Ecto neural progenitor cell (in vitro differentiated cells): Measurements from ENCODE around the gene PPP2R2C.

Experiments
- DNase-seq: peaks from one replicate; pipeline ENCODE4 v3.0.0-alpha.2; 2018; ENCODE audit warnings: low spot score

The PPP2R2C gene

DNA sequence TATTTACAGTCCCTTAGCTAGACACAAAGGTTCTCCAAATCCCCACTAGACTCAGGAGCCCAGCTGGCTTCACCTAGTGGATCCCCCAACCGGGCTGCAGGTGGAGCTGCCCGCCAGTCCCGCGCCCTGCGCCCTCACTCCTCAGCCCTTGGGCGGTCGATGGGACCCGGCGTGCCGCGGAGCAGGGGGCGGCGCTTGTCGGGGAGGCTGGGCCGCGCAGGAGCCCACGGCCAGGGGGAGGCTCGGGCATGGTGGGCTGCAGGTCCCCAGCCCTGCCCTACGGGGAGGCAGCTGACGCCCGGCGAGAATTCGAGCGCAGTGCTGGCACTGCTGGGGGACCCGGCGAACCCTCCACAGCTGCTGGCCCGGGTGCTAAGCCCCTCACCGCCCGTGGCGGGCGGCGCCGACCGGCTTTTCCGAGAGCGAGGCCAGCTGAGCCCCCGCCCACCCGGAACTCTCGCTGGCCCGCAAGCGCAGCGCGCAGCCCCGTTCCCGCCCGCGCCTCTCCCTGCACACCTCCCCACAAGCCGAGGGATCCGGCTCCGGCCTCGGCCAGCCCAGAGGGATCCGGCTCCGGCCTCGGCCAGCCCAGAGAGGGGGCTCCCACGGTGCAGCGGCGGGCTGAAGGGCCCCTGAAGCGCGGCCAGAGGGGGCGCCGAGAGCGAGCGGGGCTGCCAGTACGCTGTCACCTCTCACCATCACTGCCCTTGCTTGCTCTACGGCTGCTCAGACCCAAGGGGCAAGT, 163.3 kb downstream of the PPP2R2C start:
- DNase-seq: peak; percentile 81

DNA sequence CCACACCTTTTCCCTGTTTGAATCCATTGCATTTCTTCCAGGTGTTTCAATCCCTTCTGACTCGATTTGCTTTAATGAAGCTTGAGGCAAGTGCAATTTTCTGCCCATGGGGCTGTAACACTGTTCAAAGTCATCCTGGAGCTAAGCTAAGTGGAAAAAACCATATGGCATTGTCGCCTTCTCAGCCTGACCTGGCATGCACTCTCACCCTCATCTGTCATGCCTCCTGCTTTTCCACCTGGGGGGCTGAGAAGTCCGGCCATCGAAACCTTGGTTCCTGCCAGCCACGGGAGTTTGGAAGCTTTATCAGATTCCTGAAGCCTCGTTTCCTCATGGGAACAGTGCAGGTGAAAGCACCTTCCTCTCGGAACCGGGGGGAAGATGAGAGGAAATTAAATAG, 164.5 kb downstream of the PPP2R2C start:
- no peak for DNase-seq

DNA sequence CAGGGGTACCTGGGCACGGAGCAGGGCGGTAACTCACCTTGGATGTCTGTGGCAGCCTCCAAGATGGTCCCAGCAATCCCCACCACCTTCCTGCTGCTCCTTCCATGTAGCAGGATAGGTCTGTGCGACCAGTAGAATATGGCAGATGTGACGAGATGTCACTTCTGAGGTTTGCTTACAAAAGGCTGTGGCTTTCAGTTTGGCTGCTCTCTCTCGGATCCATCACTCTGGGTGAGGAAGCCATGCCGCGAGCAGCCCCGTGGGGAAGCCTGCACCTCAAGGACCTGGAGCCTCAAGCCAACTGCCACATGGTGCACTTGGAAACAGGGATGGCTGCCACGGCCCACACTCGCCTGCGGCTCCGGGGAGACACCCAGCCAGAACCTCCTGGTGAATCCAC, 165.2 kb downstream of the PPP2R2C start:
- DNase-seq: no peak

DNA sequence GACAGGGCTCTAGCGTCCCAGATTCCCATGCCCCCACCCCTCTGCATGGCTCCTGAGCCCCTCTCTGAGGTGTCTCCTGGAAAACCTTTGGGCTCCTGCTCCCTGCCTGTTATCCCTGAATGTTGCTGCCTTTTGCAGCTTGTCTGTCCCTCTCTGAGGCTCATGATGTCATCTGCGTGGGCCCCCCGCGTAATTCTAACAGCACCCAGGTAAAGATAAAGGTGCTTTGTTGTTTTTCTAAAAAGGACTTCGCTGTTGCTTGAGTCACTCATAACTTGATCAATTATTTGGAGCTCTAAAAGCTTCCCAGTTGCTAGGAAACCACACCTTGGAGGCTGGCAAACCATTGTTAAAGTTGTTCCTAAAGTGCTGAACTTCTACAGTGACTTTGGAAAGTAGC, 166.1 kb downstream of the PPP2R2C start:
- DNase-seq: no peak

DNA sequence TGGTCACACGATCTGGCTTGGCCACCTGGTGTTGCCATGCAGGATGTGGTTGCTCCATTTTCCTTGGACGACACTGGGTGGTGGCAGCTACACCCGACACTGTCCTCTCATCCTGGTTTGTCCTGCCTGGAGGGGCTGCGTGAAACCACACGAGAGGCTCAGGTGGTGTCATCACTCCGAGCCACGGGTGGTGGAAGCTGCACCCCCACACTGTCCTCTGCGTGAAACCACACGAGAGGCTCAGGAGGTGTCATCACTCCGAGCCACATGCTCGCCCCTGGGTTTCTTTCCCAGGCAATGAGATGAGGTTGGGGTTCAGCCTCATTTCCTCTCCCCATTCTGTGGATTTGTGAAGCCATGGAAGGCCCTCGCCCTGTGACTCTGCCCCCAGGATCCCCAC, 168.5 kb downstream of the PPP2R2C start:
- no peak for DNase-seq

DNA sequence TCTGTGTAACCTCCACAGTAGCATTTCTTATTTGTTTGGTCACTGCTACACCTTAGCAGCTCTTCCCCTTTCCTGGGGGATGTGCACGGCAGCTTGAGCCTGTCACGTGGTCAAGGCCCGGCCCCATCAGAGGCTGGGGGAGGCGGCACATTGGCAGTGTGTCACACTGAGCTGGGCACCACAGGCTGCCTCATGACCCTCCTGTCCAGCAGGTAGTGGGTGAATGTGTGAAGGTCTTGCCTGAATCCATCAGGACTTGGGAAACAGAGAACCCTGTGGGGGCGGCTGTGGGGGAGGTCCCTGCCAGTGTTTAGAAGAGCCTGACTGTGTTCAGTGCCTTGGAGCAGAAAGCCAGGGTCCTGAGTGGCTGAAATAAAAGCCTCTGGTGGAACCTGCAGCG, 169.5 kb downstream of the PPP2R2C start:
- no peak for DNase-seq

DNA sequence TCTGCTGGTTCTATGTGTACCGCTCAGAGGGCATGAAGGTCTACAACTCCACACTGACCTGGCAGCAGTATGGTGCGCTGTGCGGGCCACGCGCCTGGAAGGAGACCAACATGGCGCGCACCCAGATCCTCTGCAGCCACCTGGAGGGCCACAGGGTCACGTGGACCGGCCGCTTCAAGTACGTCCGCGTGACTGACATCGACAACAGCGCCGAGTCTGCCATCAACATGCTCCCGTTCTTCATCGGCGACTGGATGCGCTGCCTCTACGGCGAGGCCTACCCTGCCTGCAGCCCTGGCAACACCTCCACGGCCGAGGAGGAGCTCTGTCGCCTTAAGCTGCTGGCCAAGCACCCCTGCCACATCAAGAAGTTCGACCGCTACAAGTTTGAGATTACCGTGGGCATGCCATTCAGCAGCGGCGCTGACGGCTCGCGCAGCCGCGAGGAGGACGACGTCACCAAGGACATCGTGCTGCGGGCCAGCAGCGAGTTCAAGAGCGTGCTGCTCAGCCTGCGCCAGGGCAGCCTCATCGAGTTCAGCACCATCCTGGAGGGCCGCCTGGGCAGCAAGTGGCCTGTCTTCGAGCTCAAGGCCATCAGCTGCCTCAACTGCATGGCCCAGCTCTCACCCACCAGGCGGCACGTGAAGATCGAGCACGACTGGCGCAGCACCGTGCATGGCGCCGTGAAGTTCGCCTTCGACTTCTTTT, 170.5 kb downstream of the PPP2R2C start:
- DNase-seq: no peak

DNA sequence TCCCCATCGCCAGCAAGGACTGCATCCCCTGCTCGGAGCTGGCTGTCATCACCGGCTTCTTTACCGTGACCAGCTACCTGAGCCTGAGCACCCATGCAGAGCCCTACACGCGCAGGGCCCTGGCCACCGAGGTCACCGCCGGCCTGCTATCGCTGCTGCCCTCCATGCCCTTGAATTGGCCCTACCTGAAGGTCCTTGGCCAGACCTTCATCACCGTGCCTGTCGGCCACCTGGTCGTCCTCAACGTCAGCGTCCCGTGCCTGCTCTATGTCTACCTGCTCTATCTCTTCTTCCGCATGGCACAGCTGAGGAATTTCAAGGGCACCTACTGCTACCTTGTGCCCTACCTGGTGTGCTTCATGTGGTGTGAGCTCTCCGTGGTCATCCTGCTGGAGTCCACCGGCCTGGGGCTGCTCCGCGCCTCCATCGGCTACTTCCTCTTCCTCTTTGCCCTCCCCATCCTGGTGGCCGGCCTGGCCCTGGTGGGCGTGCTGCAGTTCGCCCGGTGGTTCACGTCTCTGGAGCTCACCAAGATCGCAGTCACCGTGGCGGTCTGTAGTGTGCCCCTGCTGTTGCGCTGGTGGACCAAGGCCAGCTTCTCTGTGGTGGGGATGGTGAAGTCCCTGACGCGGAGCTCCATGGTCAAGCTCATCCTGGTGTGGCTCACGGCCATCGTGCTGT, 171.2 kb downstream of the PPP2R2C start:
- DNase-seq: no peak

DNA sequence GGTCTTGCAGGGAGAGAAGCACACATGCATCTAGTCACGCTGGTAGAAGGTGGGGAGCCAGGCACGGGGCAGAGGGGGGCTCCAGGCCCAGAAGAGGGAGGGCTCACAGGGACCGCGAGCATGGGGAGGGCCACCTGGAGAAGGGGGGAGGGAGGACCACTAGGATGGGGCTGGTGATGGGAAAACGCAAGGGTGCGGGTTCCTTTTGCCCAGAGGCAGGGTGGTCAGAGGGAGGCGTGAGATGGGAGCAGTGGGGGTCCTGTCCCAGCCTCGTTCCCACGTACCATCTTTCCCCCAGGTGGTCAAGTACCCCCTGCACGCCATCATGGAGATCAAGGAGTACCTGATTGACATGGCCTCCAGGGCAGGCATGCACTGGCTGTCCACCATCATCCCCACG, 172.1 kb downstream of the PPP2R2C start:
- DNase-seq: no peak

DNA sequence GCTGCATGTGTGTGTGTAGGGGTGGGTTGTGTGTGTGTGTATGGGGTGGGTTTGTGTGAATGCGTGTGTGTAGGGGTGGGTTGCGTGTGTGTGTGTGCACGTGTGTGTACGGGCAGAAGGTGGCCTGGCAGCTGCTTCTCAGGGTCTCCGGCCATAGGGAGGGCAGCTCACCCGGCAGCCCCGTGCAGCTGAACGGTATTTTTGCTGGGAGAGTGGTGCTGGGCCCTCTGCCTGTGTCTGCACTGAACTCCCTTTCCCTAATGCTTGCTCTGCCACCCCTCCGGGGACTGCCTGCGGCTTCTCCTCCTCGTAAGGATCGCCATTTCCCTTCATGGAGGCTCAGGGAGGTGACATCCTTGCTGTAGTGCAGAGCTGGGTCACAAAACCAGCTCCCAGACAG, 172.5 kb downstream of the PPP2R2C start:
- no peak for DNase-seq

DNA sequence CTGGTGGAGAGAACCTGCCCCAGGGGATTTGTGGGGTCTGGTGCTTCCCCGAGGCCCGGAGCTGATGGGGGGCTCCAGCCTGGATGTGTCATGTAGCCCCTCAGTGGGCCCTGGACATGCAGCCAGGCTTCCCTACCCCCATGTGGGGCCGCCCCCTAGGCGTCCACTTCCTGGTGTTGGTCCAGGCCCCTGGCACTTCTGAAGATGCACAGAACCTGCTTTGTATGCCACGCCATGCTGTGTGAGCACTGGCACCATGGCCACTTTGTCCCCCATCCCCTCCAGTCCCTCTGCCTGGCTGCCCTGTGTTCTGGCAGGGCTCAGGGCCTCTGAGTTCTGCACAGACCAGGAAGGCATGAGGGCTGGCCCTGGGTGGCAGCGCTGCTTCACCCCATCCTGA, 173.6 kb downstream of the PPP2R2C start:
- no peak for DNase-seq

DNA sequence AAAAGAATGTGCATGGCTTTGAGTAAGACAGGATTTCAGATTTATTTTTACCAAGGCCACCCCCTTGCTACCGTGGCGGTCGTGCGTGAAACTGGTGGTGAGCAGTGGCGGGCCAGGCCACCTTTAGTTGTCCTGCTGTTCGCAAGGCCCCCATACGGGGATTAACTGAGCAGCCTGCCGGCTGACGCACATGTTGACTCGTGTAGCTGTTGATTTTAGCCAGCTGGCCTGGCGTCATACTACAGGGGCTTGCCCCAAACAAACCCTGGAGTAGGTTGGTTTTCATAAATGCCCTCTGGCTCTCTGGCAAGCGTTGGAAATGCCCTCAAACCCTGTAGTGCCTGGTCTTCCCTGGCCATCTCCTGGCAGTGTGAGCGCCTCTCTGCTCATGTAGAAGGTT, 174.4 kb downstream of the PPP2R2C start:
- DNase-seq: no peak

DNA sequence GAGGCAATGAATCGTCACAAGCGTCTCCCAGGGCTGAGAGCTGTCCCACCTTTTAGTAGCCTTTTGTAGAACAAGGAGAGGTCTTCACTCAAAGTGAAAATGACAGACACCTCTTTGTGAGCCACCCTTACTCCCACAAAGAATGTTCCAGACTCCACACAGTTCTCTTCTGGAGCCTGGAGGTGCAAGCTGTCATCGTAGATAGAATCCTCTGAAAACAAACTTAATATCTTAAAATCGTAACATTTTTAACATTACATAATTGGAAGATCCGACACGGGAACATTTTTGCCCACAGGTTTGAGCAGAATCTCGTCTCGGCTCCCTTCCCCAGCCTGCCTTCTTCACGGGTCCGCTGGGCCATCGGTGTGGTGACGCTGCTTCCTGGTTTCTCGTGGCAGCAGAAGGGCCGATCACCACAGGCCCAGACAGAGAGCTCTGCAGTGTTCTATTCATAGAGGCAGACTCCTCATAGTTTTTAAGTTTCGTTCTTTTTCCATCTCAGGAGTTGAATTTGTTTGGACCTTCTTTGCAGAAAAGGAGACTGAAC, 175.1 kb downstream of the PPP2R2C start:
- no peak for DNase-seq

DNA sequence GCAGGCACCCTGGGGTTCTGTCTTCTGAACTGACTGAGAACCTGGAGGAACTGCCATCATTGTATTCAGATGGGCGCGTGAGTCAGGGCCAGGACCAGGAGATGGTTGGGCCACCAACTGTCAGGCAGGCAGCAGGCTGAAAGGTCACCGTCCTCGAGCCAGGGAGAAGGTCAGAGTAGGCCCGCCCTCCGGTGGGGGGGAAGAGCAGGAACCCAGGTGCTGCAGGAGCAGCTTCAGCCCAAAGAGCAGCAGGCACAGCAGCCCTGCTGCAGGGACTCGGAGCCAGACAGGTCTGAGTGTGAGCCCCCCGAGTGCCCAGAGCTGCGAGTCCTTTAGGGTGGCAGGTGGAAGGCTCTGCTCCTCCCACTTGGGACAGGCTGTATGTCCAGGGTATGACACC, 176.4 kb downstream of the PPP2R2C start:
- no peak for DNase-seq

DNA sequence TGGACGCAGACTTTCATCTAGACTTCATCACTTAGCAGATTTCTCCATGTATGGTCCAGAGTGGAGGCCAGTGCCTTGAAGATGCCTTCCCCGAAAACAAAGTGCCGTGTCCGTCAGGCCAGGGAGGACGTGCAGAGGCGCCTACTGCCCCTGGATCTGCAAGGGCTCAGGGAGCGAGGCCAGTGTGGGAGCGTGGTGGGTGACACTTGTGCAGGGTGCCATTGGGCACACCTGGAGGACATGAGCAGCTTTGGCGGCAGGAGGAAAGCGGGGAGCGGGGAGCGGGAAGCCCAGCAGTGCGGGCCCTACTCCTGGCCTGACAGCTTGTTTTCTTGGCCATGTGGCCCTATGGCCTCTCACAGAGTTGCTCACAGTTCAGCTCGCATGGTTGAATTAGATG, 176.9 kb downstream of the PPP2R2C start:
- no peak for DNase-seq

DNA sequence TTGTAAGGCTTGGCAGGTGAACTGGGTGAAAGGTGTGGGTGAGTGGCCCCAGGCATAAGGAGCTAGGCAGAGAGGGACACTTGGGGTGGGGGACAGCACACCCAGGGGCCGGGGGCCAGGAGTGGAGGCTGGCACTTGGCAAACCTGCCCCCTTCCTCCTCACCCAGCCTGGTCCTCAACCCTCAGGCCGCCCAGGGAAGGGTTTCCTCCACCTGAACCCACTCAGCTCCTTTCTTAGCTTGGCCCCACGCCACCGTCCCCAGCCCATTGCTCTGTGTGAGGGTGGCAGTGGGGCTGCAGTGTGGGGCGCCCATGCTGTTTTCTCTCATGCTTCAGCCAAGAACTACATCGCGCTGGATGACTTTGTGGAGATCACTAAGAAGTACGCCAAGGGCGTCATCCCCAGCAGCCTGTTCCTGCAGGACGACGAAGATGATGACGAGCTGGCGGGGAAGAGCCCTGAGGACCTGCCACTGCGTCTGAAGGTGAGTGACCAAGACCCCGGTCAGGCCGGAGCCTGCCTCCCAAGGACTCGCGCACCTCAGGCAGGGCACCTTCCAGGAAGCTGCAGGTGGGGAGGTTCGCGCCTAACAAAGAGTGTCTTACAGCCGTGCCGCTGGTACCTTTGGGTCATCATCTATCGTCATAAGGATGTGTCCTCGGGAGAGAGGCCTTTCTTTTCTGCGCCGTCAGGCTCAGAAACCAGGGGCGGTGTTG, 177.6 kb downstream of the PPP2R2C start:
- DNase-seq: no peak

DNA sequence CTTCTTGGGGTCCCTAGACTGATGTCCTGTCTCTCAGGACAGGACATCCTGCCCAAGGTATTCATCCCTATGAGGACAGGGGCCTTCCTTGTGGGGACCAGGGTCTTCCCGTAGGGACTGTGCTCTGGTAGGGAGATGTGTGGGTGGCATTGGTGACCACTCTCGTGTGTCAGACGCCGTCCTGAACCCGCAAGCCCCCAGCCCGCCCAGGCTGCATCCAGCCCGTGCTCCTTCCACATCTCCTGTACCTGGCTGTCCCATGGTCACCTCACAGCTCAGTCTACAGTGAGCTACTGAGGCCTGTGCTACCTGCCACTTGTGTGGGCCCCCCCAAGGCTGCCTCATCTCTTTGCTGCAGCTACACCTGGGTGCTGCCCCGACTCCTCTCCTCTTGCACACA, 178.8 kb downstream of the PPP2R2C start:
- no peak for DNase-seq

DNA sequence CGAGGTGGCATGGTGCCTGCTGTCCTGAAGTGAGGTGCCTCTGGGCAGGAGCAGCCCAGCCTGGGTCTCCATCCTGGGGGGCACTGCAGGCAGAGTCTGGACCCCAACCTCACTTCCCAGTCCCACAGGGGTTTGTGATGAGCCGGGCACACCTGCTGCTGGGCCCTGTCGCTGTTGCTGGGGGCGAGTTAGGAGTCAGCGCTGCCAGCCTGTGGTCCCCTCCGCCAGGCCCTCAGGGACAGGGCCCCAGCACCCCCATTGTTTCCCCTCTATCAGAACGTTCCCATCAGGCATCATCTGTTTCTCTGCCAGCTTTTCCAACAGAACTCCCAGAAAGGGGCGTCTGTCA, 179.3 kb downstream of the PPP2R2C start:
- no peak for DNase-seq

DNA sequence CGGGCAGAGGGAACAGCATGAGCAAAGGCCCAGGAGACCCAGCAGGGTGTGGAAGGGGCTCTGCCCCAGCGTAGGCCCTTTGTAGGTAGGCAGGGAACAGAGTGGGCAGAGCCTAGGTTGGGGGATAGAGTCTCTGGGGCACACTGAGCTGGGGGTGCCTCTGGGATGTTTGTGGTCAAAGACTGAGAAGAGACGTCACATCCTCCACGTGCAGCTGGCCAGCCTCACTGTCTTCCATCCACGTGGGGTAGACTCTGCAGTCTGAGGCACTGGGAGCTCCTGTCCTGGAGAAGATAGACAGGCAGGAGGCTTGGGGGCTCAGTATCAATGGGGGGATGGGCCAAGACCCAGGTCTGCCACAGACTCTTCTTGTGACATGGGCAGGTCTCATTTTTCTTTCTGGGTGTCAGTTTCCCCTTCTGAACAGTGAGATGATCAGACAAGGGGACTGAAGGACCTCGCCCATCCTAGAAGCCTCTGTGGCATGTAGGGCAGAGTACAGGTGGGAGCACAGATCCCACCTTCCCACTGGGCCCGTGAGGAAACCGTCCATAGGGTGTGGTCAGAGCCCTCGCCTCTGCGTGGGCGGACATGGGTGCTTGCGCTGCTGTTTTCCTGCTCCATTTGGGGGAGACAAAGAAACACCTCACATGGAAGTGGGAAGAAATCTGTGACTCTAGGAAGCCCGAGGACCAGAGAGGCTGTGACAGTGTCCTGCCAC, 179.9 kb downstream of the PPP2R2C start:
- no peak for DNase-seq

DNA sequence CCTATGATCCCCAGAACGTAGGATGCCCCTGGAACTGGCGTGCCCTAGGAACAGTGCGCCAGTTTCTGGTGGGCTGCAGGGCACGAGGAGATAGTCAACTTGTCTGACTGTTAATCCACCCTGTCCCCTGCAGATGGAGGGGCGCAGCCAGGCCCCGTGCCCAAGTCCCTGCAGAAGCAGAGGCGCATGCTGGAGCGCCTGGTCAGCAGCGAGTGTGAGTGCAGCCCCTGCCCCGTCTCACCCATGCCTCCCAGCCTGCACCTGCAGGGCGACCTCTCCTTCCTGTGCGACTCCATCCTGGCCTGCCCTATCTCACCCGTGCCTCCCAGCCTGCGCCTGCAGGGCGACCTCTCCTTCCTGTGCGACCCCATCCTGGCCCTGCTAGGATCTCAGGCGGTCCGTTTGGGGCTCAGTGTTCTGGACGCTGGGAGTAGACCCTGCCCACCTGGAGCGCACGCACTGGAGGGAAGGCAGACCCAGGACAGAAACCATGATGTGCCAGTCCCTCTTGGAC, 180.6 kb downstream of the PPP2R2C start:
- DNase-seq: no peak

DNA sequence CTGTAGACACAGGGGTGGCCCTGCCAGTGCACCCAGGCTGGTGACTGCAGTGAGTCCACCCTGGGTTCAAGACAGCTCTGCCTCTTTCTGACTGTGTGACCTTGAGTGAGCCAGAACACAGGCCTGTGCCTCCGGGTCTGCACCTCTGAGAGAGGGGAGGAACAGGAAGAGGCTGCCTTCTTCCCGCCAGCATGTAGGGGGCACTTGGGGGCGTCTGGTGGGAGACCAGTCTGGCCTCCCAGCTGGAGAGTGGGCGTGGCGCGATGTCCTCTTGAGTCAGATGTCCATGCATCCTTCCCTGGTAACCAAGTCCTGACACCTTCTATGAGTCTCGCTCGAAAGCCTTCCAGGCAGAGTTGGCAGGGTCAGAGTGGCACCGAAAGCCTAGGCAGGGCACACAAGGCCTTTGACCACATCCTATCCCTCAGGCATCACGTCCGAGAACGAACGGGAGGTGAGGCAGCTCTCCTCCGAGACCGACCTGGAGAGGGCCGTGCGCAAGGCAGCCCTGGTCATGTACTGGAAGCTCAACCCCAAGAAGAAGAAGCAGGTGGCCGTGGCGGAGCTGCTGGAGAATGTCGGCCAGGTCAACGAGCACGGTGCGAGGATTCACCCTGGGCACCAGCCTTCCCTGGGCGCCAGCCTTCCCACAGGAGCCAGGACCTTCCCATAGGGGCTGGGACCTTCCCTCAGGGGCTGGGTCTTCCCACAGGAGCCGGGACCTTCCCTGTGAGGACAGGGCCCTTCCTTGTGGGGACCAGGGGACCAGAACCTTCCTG, 181.5 kb downstream of the PPP2R2C start:
- no peak for DNase-seq
